ENCODE results near the gene GALNT18.
A peak's percentile ranks its signal among the peaks of the same experiment; 100 is the strongest.

GALNT18 gene

DNA sequence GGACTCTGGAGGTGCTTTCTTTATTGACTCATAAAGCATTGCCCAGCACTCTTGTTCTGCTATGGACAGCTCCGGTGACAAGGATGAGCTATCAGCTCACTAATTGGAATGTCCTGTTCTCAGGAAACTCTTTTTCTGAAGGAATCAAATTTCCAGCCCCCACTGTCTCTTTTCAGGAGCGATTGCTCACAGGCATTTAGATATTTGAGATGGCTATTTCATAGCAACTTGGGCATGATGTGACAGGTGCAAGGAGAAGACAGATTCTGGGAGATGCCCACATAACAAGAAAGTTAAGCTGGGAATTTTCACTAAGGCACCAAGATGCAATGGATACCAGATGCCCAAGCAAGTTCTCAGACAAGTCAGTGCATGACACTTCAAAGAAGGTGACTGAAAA, 145.3 kb downstream of the GALNT18 start:
- Mint-ChIP-seq H3K4me3 (no peak overlapping the region), H3K27ac (no peak overlapping the region), H3K4me1 (no peaks in the 10 kb centered on the region), H3K27me3 (no peaks in the 10 kb centered on the region), H3K9me3 (no peaks in the 10 kb centered on the region), H3K36me3 (no peaks in the 10 kb centered on the region)
- no peak for ATAC-seq

DNA sequence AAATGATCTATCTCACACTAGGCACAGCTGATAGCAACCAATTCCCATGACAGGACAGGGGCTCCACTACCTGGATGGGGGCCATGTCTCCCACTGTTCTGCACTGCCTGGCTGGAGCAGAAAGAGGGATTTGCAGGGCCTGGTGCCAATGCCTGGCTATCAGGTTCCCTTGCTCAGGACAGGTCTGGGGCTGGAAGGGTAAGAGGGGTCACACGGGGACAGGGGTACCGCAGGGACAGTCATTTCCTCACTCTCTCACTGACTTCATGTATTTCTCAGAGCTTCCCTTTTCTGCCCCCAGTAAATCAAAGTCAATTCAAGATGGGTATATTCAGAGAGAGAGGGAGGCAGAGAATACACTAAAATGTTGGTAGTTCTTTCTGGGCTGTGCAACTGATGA, 149.7 kb downstream of the GALNT18 start:
- H3K27ac Mint-ChIP-seq, result no peak overlapping the region
- H3K27me3 Mint-ChIP-seq, result no peaks in the 10 kb centered on the region
- H3K36me3 Mint-ChIP-seq, result no peaks in the 10 kb centered on the region
- H3K9me3 Mint-ChIP-seq, result no peaks in the 10 kb centered on the region
- no peak for ATAC-seq
- no peak overlapping the region for H3K4me3 Mint-ChIP-seq
- no peaks in the 10 kb centered on the region for H3K4me1 Mint-ChIP-seq

DNA sequence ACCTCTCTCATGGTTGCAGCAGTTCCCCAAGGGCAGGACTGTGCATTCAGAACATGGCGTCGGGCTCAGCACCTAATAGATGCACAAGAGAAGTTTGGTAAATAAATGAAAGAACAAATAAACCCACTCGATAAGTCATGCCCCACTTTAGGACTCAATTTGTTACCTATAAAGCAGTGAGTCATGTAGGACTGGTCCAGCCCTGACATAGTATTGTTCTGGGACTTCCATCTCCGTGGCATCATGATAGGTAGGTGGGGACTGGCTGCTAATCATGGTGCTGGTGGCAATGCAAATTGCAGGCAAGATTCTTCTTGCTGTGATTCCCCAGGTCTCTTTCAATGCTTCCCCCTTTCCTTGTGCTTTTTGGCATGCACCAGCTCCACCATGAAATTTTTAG, 150.6 kb downstream of the GALNT18 start:
- ATAC-seq, result no peak
- Mint-ChIP-seq H3K27me3 (no peaks in the 10 kb centered on the region), H3K27ac (no peak overlapping the region), H3K4me3 (no peak overlapping the region), H3K9me3 (no peaks in the 10 kb centered on the region), H3K4me1 (no peaks in the 10 kb centered on the region), H3K36me3 (no peaks in the 10 kb centered on the region)

DNA sequence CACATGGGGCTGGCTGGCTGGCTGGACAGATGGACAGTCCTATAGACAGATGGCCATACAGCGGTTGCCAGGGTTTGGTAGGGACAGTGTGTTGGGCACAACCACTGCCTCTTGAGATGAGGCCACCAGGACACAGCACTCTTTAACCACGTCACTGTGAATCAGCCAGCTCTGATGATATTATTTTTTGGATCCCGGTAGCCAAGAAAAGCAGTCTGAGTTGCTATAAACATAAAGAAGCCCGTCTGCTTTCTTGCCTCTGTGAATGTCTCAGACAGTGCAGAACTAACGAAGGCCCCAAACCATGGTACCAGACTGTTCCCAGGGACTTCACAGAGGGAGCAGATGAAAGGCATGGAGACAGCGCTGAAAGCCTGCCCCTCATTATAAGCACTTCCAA, 152.9 kb downstream of the GALNT18 start:
- no peak for ATAC-seq
- Mint-ChIP-seq H3K9me3 (no peaks in the 10 kb centered on the region), H3K27ac (no peak overlapping the region), H3K4me1 (no peaks in the 10 kb centered on the region), H3K36me3 (no peaks in the 10 kb centered on the region), H3K4me3 (no peak overlapping the region), H3K27me3 (no peaks in the 10 kb centered on the region)

DNA sequence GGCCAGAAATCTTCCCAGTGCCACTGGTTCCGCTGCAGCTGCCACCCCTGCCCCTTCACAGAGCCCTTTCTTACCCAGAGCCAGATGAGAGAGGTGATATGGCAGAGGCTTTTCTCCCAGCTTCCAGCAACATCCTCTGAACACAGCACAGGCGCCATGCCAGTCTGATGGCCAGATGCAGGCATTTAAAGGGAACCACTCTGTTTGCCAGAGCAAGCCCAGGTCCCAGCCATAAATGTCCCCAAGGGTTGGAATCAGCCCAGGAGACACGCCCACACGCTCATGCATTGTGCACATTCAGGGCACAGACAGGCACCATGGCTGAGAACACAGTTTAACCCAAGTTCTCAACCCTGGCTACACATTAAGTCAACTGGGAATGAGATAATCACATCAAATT, 154.5 kb downstream of the GALNT18 start:
- Mint-ChIP-seq H3K27ac (no peak overlapping the region), H3K4me1 (no peaks in the 10 kb centered on the region), H3K36me3 (no peaks in the 10 kb centered on the region), H3K4me3 (no peak overlapping the region), H3K9me3 (no peaks in the 10 kb centered on the region), H3K27me3 (no peaks in the 10 kb centered on the region)
- no peak for ATAC-seq

DNA sequence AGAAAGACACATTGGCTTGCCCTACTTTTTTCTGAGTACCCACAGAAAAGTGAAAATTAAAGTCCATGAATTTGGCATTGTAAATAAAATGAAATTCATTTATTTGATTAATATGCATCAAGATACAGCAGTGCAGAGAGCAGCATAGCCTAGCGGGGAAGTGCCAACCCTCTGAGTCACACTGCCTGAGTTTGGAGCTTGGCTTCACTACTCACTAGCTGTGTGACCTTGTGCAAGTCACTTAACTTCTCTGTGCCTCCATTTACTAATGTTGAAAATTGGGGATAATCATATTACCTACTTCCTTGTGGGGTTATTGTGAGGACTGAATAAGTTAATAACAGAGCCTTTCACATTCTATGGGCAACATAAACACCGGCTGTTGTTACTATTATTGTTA, 157.2 kb downstream of the GALNT18 start:
- H3K36me3 Mint-ChIP-seq, result no peaks in the 10 kb centered on the region
- no peak for ATAC-seq
- peaks cover 7% of the 10 kb centered on the region for H3K27me3 Mint-ChIP-seq

DNA sequence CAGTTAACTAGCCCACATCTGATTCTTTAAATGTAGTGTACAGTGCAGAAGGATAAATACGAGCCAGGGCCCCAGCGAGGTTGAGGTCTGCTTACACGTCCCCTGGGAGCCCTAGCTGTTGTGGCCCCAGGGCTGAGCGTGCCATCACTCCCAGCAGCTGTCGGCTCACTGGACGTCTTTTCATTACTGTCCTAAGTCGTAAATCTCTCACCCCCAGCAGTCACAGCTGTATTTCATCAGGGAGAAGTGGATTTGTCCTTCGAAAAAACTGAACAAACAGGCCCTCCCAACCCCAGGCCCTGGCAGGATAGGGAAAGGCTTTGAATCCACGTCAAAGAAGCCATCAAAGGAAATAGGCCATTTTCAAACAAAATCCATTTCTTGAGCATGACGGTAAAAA, 158.4 kb downstream of the GALNT18 start:
- Mint-ChIP-seq H3K4me1 (no peaks in the 10 kb centered on the region), H3K9me3 (no peaks in the 10 kb centered on the region), H3K27ac (no peak overlapping the region), H3K4me3 (no peak overlapping the region), H3K36me3 (no peaks in the 10 kb centered on the region), H3K27me3 (peaks cover 7% of the 10 kb centered on the region)
- ATAC-seq, result no peak

More for the DNA sequence above, 157.2 kb downstream of the GALNT18 start:
- Mint-ChIP-seq H3K4me1 (no peaks in the 10 kb centered on the region), H3K4me3 (no peak overlapping the region), H3K27ac (no peak overlapping the region), H3K9me3 (no peaks in the 10 kb centered on the region)

DNA sequence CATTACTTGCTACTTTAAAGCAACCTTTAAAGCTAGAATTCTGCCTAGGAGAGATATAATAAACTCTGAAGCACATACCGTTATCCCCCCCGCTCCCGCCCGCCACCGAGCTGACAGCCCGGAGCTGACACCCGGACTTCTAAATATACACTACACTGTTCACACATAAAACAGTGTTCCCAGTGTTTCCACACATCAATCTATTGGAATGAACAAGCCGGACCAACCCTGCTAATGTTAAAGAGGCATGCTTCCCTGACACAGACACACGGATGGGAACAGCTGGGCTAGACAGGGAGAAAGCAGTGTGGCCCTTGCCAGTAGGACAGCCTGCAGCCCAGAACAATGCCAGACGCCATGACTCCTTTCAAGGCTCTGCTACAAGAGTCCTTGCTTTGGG, 160.3 kb downstream of the GALNT18 start:
- no peak overlapping the region for H3K27ac Mint-ChIP-seq
- H3K4me1 Mint-ChIP-seq, result no peaks in the 10 kb centered on the region
- no peak overlapping the region for H3K4me3 Mint-ChIP-seq
- peaks cover 7% of the 10 kb centered on the region for H3K27me3 Mint-ChIP-seq
- no peaks in the 10 kb centered on the region for H3K9me3 Mint-ChIP-seq
- no peaks in the 10 kb centered on the region for H3K36me3 Mint-ChIP-seq
- ATAC-seq, result no peak

DNA sequence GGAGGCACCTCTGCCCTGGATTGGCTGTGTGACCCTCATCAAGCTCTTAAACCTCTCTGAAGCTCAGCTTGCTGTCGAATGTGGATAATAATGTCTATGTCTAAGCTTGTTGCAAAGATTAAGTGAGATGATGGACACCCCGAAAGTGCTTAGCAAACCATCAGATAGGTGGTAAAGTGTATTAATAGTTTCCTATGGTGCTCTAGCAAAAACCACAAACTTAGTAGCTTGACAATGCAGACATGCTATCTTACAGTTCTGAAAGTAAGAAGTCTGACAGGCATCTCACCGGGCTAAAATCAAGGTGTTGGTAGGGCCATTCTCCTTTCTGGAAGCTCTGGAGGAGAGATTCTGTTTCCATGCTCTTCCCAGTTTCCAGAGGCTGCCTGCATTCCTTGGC, 162.2 kb downstream of the GALNT18 start:
- H3K36me3 Mint-ChIP-seq, result no peaks in the 10 kb centered on the region
- H3K9me3 Mint-ChIP-seq, result no peaks in the 10 kb centered on the region
- no peak for ATAC-seq
- peaks cover 7% of the 10 kb centered on the region for H3K27me3 Mint-ChIP-seq
- H3K4me1 Mint-ChIP-seq, result no peaks in the 10 kb centered on the region
- H3K4me3 Mint-ChIP-seq, result no peak overlapping the region
- H3K27ac Mint-ChIP-seq, result no peak overlapping the region

DNA sequence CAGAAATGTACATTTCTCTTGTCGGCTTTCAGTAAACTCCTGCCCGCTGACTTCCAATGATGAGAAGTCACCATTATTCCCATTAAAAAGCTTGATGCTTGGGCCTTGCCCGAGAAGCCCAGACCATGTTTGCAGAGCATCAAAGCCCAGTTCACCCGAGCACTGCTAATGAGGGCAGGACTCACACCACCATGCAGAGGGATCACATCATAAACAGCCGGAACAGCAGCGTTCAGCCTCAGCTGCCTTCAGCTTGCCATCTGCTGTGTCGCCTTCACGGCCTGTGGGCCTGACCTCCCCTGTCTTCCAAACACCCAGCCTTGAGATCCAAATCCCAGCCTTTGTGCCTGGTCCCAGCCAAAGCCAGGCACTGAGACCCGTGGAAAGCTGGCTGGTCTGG, 163.3 kb downstream of the GALNT18 start:
- peaks cover 7% of the 10 kb centered on the region for H3K27me3 Mint-ChIP-seq
- no peaks in the 10 kb centered on the region for H3K4me1 Mint-ChIP-seq
- no peaks in the 10 kb centered on the region for H3K36me3 Mint-ChIP-seq
- ATAC-seq, result no peak
- no peaks in the 10 kb centered on the region for H3K9me3 Mint-ChIP-seq
- H3K27ac Mint-ChIP-seq, result no peak overlapping the region
- H3K4me3 Mint-ChIP-seq, result no peak overlapping the region

DNA sequence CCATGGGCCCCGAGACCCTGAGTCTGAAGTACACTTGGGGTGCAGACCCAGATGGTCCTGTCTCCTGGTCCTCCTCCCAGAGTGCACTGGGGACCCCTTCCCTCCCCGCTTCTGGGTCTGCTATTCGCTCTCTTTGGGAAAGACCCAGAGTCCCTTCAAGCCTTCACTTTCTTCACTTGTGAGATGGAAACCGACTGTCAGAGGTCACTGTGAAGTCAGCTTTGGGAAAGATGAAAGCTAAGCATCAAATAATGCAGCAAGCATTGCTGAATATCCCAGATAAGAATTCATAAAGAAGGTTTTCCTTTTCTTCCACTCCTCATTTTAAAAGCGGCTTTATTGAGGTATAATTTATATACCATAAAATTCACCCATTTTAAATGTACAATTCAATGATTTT, 163.8 kb downstream of the GALNT18 start:
- peak; percentile 9 for ATAC-seq
- H3K9me3 Mint-ChIP-seq, result no peaks in the 10 kb centered on the region
- H3K27ac Mint-ChIP-seq, result no peak overlapping the region
- H3K36me3 Mint-ChIP-seq, result no peaks in the 10 kb centered on the region
- H3K4me3 Mint-ChIP-seq, result no peak overlapping the region
- H3K27me3 Mint-ChIP-seq, result peaks cover 7% of the 10 kb centered on the region
- H3K4me1 Mint-ChIP-seq, result no peaks in the 10 kb centered on the region

DNA sequence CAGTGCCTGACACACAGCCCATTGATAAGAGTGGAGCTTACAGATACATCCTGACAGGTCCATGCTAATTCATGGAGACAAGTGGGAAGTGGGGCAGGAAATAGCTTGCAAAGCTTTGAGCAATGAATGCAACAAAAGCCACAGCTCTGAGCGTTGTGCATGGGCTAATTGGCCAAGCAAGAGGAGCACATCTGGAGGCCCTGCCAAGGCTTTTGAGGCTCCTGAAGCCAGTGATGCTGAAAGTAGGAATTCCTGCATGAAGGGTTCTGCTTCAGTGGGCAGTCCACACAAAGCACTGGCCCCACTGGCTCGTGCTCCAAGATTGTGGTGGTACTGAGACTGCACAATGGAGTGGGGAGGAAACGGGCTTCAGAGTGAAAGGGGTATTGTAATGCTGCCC, 164.9 kb downstream of the GALNT18 start:
- no peaks in the 10 kb centered on the region for H3K4me1 Mint-ChIP-seq
- no peak overlapping the region for H3K4me3 Mint-ChIP-seq
- H3K27ac Mint-ChIP-seq, result no peak overlapping the region
- no peaks in the 10 kb centered on the region for H3K9me3 Mint-ChIP-seq
- ATAC-seq, result no peak
- peaks cover 7% of the 10 kb centered on the region for H3K27me3 Mint-ChIP-seq
- no peaks in the 10 kb centered on the region for H3K36me3 Mint-ChIP-seq

DNA sequence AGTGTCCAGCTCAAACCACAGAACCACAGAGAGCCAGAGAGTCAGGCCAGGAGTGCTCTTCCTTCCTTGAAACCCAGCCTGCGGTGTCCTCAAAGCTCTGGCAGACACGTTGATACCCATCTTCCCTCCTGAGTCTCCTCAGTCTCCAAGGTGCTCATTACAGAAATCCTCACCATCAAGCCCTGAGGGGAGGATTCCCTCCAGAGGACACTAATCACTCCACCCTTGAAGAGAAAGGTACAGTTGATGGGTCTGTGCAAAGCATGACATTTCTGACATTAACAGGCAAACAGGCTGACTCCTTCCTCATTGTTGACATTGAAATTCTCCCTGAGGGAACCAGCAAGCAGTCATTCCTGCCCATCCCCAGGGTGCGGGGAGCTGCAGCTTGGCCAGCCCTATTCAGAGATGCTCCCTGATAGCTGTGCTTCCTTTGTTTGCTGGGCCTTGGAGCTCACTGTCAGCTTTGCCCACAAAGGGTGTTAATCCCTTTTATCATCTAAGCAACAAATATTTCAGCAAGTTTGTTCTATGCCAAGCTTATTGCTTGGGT, 167.1 kb downstream of the GALNT18 start:
- no peak overlapping the region for H3K27ac Mint-ChIP-seq
- peaks cover 5% of the 10 kb centered on the region for H3K4me1 Mint-ChIP-seq
- no peak for ATAC-seq
- no peaks in the 10 kb centered on the region for H3K36me3 Mint-ChIP-seq
- no peaks in the 10 kb centered on the region for H3K9me3 Mint-ChIP-seq
- H3K4me3 Mint-ChIP-seq, result no peak overlapping the region
- no peaks in the 10 kb centered on the region for H3K27me3 Mint-ChIP-seq

DNA sequence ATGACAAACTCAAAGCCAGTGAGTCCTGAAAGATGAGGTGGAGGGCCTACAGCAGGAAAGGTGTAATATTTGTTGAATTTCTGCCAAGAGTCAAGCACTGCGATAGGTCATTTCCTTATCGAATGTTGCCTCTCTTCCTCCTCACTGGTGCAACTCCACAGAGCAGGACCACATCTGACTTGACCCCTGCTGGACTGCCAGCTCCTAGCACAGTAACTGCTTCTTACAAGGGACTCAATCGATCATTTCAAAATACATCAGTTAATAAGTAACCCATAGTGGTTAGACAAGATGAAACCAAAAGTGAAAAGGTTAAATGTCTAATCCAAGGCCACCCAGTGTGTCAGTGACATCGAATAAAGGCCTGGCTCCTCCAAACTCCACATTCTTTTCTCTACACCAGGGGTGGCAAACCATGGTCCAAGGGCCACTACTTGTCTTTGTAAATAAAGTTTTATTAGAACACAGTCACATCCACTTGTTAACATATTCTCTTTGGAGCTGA, 170.3 kb downstream of the GALNT18 start:
- Mint-ChIP-seq H3K36me3 (no peaks in the 10 kb centered on the region), H3K27me3 (no peaks in the 10 kb centered on the region)

DNA sequence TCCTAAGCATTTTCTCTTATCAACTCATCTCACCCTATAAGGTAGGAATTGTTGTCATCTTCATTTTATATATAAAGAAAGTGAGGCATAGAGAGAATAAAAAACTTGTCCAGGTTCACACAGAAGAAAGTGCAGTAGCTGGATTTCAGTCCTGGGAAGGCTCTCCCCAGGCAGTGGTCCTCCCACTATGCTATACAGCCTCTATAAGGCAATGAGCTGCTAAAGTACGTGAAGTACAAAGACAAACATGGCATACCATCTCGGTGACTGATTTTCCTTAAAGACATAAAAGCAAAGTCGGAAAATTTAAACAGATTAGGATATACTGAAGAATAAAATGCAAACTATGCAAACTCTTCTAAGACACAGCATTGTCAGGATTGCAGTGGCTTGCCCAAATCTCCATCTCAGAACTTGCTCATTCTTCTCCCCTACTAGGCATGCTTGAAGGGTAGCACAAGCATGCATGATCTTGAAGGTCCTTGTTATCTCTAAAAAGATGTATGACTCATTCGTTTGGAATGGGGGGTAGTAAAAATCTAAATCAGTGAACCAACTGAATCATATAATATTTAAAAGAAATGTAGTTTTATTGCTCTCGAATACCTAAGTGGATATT, 171.0 kb downstream of the GALNT18 start:
- Mint-ChIP-seq H3K27me3 (no peaks in the 10 kb centered on the region), H3K9me3 (peaks cover 5% of the 10 kb centered on the region), H3K4me3 (no peak overlapping the region), H3K27ac (no peak overlapping the region), H3K36me3 (no peaks in the 10 kb centered on the region), H3K4me1 (peaks cover 5% of the 10 kb centered on the region)
- ATAC-seq, result no peak

More for the DNA sequence above, 170.3 kb downstream of the GALNT18 start:
- Mint-ChIP-seq H3K9me3 (peaks cover 5% of the 10 kb centered on the region), H3K27ac (no peak overlapping the region), H3K4me1 (peaks cover 5% of the 10 kb centered on the region), H3K4me3 (no peak overlapping the region)
- peak; percentile 37 for ATAC-seq

DNA sequence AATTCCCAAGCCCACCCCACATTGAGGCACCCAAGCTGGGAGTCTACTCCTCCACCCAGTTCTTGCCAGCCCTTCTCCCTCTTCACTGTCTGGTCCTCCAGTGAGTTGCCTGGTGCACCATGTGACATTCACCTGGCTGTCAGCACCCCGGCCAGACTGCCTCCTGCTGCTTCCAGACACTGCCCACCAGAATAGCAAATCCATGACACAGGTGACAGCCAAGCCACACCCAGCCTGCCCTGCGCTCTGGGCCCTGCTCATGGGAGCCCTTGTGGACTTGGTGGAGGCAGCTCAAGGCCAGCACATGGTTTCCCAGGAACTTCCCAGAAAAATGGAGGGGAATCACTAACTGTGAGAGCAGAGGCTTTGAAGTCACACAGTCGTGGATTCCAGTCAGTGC, 172.5 kb downstream of the GALNT18 start:
- H3K27ac Mint-ChIP-seq, result no peak overlapping the region
- no peaks in the 10 kb centered on the region for H3K27me3 Mint-ChIP-seq
- no peaks in the 10 kb centered on the region for H3K36me3 Mint-ChIP-seq
- peaks cover 5% of the 10 kb centered on the region for H3K4me1 Mint-ChIP-seq
- H3K9me3 Mint-ChIP-seq, result peaks cover 5% of the 10 kb centered on the region
- no peak overlapping the region for H3K4me3 Mint-ChIP-seq
- no peak for ATAC-seq
